Activated naive CD4-positive, alpha-beta T cell treated with anti-CD3 and anti-CD28 coated beads, Interleukin-2, amount 10 ng/mL, durations not matched to agents 7 days and 5 days (primary cell): ENCODE measurements around the gene RAB40C.

Source experiments
- CTCF ChIA-PET: fragments of 350-600 bp; sonication (Branson Sonifier 250); formaldehyde crosslinking; loops from one replicate; lab custom pipeline; 2021; ENCODE audit warnings: antibody characterized with exemption; lab: Charles Lee
- DNase-seq: peaks from one replicate; pipeline ENCODE4 v3.0.0-alpha.2; 2020
- H3K27ac Mint-ChIP-seq: one replicate; pipeline ENCODE4 v1.8.0; 2021; ENCODE audit warnings: mild to moderate bottlenecking, moderate library complexity, mixed read lengths
- H3K27me3 Mint-ChIP-seq: one replicate; pipeline ENCODE4 v1.8.0; 2021; ENCODE audit warnings: mild to moderate bottlenecking, mixed read lengths
- H3K36me3 Mint-ChIP-seq: one replicate; pipeline ENCODE4 v1.8.0; 2021; ENCODE audit warnings: mixed read lengths
- H3K4me1 Mint-ChIP-seq: one replicate; pipeline ENCODE4 v1.8.0; 2021; ENCODE audit warnings: mixed read lengths
- H3K4me3 Mint-ChIP-seq: one replicate; pipeline ENCODE4 v1.8.0; 2021; ENCODE audit warnings: mild to moderate bottlenecking, moderate library complexity, mixed read lengths
- H3K9me3 Mint-ChIP-seq: one replicate; pipeline ENCODE4 v1.8.0; 2021; ENCODE audit warnings: mixed read lengths

RAB40C gene

GRCh38 chr16:629185-629832 lies 39.4 kb downstream of the RAB40C start:
- no peak for DNase-seq
- Mint-ChIP-seq H3K27ac (no peak overlapping the region), H3K9me3 (no peaks in the 10 kb centered on the region), H3K36me3 (peaks cover 3% of the 10 kb centered on the region), H3K27me3 (peaks cover 3% of the 10 kb centered on the region), H3K4me3 (no peak overlapping the region), H3K4me1 (peaks cover 3% of the 10 kb centered on the region)
- CTCF ChIA-PET = no interaction called here

- Mint-ChIP-seq H3K36me3 (peaks cover 3% of the 10 kb centered on the region), H3K4me1 (peaks cover 6% of the 10 kb centered on the region), H3K4me3 (no peak overlapping the region), H3K27me3 (peaks cover 3% of the 10 kb centered on the region), H3K27ac (no peak overlapping the region), H3K9me3 (no peaks in the 10 kb centered on the region)
- DNase-seq = no peak
- CTCF ChIA-PET = no interaction called here
Measured at GRCh38 chr16:629833-630248, 40.0 kb downstream of the RAB40C start.

- Mint-ChIP-seq H3K4me1 (peaks cover 8% of the 10 kb centered on the region), H3K4me3 (no peak overlapping the region), H3K36me3 (peaks cover 3% of the 10 kb centered on the region), H3K9me3 (no peaks in the 10 kb centered on the region), H3K27ac (no peak overlapping the region), H3K27me3 (peaks cover 3% of the 10 kb centered on the region)
- CTCF ChIA-PET = no interaction called here
- no peak for DNase-seq
Measured at GRCh38 chr16:630249-630814, 40.5 kb downstream of the RAB40C start.

GRCh38 chr16:630815-631405 lies 41.0 kb downstream of the RAB40C start, which contains the start of gene WFIKKN1:
WFIKKN1 (plus strand) TSS chr16:630985; CDS start chr16:631254, 269 bp downstream.
- Mint-ChIP-seq H3K36me3 (peaks cover 3% of the 10 kb centered on the region), H3K9me3 (no peaks in the 10 kb centered on the region), H3K4me1 (peaks cover 8% of the 10 kb centered on the region), H3K27ac (no peak within 1 kb of the TSS), H3K4me3 (no peak within 1 kb of the TSS), H3K27me3 (peaks cover 3% of the 10 kb centered on the region)
- CTCF ChIA-PET = no interaction called here
- DNase-seq = no peak

GRCh38 chr16:631808-632358 lies 42.0 kb downstream of the RAB40C start:
- H3K4me3 Mint-ChIP-seq = no peak overlapping the region

GRCh38 chr16:632486-633335 lies 42.8 kb downstream of the RAB40C start:
- H3K27ac Mint-ChIP-seq = no peak overlapping the region
- peaks cover 6% of the 10 kb centered on the region for H3K36me3 Mint-ChIP-seq
- no peak overlapping the region for H3K4me3 Mint-ChIP-seq
- H3K9me3 Mint-ChIP-seq = no peaks in the 10 kb centered on the region
- peaks cover 10% of the 10 kb centered on the region for H3K27me3 Mint-ChIP-seq
- DNase-seq = no peak
- H3K4me1 Mint-ChIP-seq = peaks cover 12% of the 10 kb centered on the region
- CTCF ChIA-PET = no interaction called here

More at GRCh38 chr16:631808-632358, 42.0 kb downstream of the RAB40C start:
- no peak overlapping the region for H3K27ac Mint-ChIP-seq
- peaks cover 10% of the 10 kb centered on the region for H3K27me3 Mint-ChIP-seq
- peaks cover 12% of the 10 kb centered on the region for H3K4me1 Mint-ChIP-seq
- DNase-seq = no peak
- CTCF ChIA-PET = no interaction called here
- no peaks in the 10 kb centered on the region for H3K9me3 Mint-ChIP-seq
- peaks cover 6% of the 10 kb centered on the region for H3K36me3 Mint-ChIP-seq

- Mint-ChIP-seq H3K4me3 (no peak overlapping the region), H3K27ac (no peak overlapping the region), H3K27me3 (peaks cover 10% of the 10 kb centered on the region), H3K9me3 (no peaks in the 10 kb centered on the region), H3K36me3 (peaks cover 6% of the 10 kb centered on the region), H3K4me1 (peaks cover 12% of the 10 kb centered on the region)
- CTCF ChIA-PET = no interaction called here
- DNase-seq = no peak
Measured at GRCh38 chr16:633336-634050, 43.6 kb downstream of the RAB40C start.

GRCh38 chr16:634051-634670 lies 44.3 kb downstream of the RAB40C start:
- Mint-ChIP-seq H3K4me3 (peak overlapping the region; percentile 56), H3K27ac (no peak overlapping the region), H3K27me3 (peaks cover 10% of the 10 kb centered on the region), H3K36me3 (peaks cover 3% of the 10 kb centered on the region), H3K4me1 (peaks cover 12% of the 10 kb centered on the region), H3K9me3 (no peaks in the 10 kb centered on the region)
- CTCF ChIA-PET = no interaction called here
- no peak for DNase-seq

GRCh38 chr16:634996-635395 lies 45.1 kb downstream of the RAB40C start:
- H3K36me3 Mint-ChIP-seq = peaks cover 3% of the 10 kb centered on the region
- peaks cover 12% of the 10 kb centered on the region for H3K4me1 Mint-ChIP-seq
- H3K4me3 Mint-ChIP-seq = peak overlapping the region; percentile 71
- H3K27ac Mint-ChIP-seq = no peak overlapping the region
- DNase-seq = no peak
- H3K27me3 Mint-ChIP-seq = peaks cover 10% of the 10 kb centered on the region
- CTCF ChIA-PET = no interaction called here
- no peaks in the 10 kb centered on the region for H3K9me3 Mint-ChIP-seq

GRCh38 chr16:635573-636205 lies 45.8 kb downstream of the RAB40C start:
- CTCF ChIA-PET = interaction anchor here (0.6 to 1.1 kb wide), 2 partner anchors 12 to 13 kb away, joined by 3 read pairs; no protein-coding TSS in a partner anchor
- H3K27ac Mint-ChIP-seq = peak overlapping the region; percentile 42
- H3K4me3 Mint-ChIP-seq = peak overlapping the region; percentile 94
- no peaks in the 10 kb centered on the region for H3K9me3 Mint-ChIP-seq
- peak; percentile 43 for DNase-seq
- peaks cover 12% of the 10 kb centered on the region for H3K4me1 Mint-ChIP-seq
- peaks cover 3% of the 10 kb centered on the region for H3K36me3 Mint-ChIP-seq
- H3K27me3 Mint-ChIP-seq = peaks cover 10% of the 10 kb centered on the region

GRCh38 chr16:636206-637080 lies 46.6 kb downstream of the RAB40C start, which contains the start of gene METTL26:
METTL26 (minus strand) TSS chr16:636305; CDS start chr16:636290, 15 bp downstream.
- peaks cover 10% of the 10 kb centered on the region for H3K27me3 Mint-ChIP-seq
- CTCF ChIA-PET = interaction anchor here (0.6 to 1.1 kb wide), 3 partner anchors 11 to 110 kb away, joined by 3 read pairs; no protein-coding TSS in a partner anchor
- peak; percentile 96 for DNase-seq
- H3K27ac Mint-ChIP-seq = peak within 1 kb of the TSS; percentile 99
- H3K4me3 Mint-ChIP-seq = peak within 1 kb of the TSS; percentile 94
- peaks cover 12% of the 10 kb centered on the region for H3K4me1 Mint-ChIP-seq
- H3K9me3 Mint-ChIP-seq = no peaks in the 10 kb centered on the region
- H3K36me3 Mint-ChIP-seq = peaks cover 3% of the 10 kb centered on the region
